ENCODE measurements around the gene SYNE2.

The SYNE2 gene

GRCh38 chr14:63972323-63972932 is 119.6 kb downstream of the SYNE2 start:
- H3K4me3 ChIP-seq (ENCODE audit: low read depth, low read length): no peak overlapping the region
- peak; percentile 29 for DNase-seq (ENCODE audit: low read depth)
- TF ChIP-seq CTCF (IDR thresholded peaks at IDR 0.05; ENCODE audit: low read depth, low read length, missing control alignments): no peak

GRCh38 chr14:63974176-63974575 is 121.4 kb downstream of the SYNE2 start:
- no peak overlapping the region for H3K4me3 ChIP-seq (ENCODE audit: low read depth, low read length)
- DNase-seq (ENCODE audit: low read depth): no peak
- no peak for TF ChIP-seq CTCF (IDR thresholded peaks at IDR 0.05; ENCODE audit: low read depth, low read length, missing control alignments)

DNA sequence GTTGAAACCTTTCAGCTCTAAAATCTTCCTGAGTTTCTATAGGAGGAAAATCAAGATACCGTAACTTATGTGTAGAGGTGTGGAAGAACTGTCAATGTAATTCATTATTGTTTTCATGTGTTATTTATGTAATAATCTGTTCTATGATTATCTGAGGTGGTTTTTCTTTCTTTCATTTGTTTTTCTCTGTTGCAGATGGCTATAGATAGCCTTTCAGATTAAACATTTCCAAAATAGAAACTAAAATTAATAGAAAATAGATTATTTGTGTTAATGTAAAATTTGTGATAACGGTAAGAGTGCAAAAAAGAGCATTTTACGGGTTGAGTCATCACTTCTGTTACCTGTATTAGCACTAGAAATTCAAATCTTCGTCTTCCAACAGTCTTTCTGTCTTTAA is 128.8 kb downstream of the SYNE2 start:
- H3K4me3 ChIP-seq (ENCODE audit: low read depth, low read length): no peak overlapping the region
- TF ChIP-seq CTCF (IDR thresholded peaks at IDR 0.05; ENCODE audit: low read depth, low read length, missing control alignments): no peak
- DNase-seq (ENCODE audit: low read depth): no peak

- TF ChIP-seq CTCF (IDR thresholded peaks at IDR 0.05; ENCODE audit: low read depth, low read length, missing control alignments): no peak
- no peak overlapping the region for H3K4me3 ChIP-seq (ENCODE audit: low read depth, low read length)
- DNase-seq (ENCODE audit: low read depth): no peak
Observed at GRCh38 chr14:63982156-63982555, 129.4 kb downstream of the SYNE2 start.

DNA sequence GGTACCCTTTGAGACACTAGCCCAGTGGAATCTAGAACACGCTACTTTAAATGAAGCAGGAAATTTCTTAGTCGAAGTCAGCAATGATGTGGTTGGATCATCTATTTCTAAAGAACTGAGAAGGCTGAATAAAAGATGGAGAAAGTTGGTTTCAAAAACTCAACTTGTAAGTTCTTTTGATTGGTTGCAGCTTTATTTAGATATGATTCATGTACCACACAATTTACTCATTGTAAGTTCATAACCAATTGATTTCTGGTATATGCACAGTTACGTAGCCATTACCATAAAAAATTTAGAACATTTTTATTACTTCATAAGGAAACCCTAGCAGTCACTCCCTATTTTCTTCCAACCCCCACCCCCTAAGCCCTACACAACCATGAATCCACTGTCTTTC is 129.8 kb downstream of the SYNE2 start:
- H3K4me3 ChIP-seq (ENCODE audit: low read depth, low read length): no peak overlapping the region
- DNase-seq (ENCODE audit: low read depth): no peak
- no peak for TF ChIP-seq CTCF (IDR thresholded peaks at IDR 0.05; ENCODE audit: low read depth, low read length, missing control alignments)

GRCh38 chr14:63986789-63987533 is 134.2 kb downstream of the SYNE2 start:
- no peak overlapping the region for H3K4me3 ChIP-seq (ENCODE audit: low read depth, low read length)
- no peak for DNase-seq (ENCODE audit: low read depth)
- TF ChIP-seq CTCF (IDR thresholded peaks at IDR 0.05; ENCODE audit: low read depth, low read length, missing control alignments): no peak

DNA sequence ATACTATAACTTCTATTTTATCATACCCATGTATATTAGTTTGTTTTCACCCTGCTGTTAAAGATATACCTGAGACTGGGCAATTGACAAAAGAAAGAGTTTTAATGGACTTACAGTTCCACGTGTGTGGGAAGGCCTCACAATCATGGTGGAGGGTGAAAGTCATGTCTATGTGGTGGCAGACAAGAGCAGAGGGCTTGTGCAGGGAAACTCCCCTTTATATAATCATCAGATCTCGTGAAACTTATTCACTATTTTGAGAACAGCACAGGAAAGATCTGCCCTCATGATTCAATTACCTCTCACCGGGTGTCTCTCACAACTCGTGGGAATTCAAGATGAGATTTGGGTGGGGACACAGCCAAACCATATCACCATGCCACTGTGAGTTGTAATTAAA is 135.8 kb downstream of the SYNE2 start:
- no peak for TF ChIP-seq CTCF (IDR thresholded peaks at IDR 0.05; ENCODE audit: low read depth, low read length, missing control alignments)
- H3K4me3 ChIP-seq (ENCODE audit: low read depth, low read length): no peak overlapping the region
- no peak for DNase-seq (ENCODE audit: low read depth)
